Measurements from ENCODE around the gene ALOX15.
A peak's percentile ranks its signal among the peaks of the same experiment; 100 is the strongest.
"Not testable (repeated sequence)": the region's sequence is repeated elsewhere in the genome, so short reads cannot be mapped to it uniquely, and the experiment has no call there.

Gene ALOX15

GRCh38 chr17:4610656-4611055 is 30.8 kb downstream of the ALOX15 start:
- no peak for DNase-seq

DNA sequence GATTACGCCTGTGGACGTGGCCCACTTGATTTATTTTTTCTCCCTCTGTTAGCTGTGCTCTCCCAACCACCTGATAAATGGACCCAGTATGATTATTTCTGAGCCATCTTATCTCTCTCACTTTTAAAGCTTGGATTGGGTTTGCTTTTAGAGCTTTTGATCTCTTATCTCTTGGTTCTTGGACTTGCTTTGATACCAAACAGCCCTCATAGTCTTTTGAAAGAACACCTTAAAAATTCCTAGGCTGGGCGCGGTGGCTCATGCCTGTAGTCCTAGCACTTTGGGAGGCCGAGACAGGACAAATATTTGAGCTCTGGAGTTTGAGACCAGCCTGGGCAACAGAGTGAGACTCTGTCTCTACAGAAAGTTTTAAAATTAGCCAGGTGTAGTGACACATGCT is 31.3 kb downstream of the ALOX15 start:
- DNase-seq, result no peak

DNA sequence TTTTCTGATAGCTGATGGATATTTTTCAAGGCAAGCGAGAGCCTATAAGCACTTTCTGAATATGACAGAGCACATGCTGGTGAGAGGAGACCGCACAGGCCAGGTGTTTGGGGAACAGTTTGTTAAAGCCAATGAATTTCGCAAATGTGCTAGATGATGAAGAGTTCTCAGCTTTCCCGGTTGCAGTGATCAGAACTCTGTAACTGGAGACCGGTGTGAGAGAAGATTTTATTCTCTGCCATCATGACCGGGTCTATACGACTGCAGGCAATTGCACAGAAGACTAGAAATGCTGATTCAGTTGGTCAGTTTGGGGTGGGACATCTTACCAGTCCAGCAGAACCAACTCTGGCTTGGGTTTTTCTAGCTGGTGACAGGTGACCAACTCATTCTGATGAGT is 31.7 kb downstream of the ALOX15 start:
- DNase-seq, result no peak

- DNase-seq, result peak; percentile 27 to 78
Observed at GRCh38 chr17:4607773-4608187, 33.7 kb downstream of the ALOX15 start.

DNA sequence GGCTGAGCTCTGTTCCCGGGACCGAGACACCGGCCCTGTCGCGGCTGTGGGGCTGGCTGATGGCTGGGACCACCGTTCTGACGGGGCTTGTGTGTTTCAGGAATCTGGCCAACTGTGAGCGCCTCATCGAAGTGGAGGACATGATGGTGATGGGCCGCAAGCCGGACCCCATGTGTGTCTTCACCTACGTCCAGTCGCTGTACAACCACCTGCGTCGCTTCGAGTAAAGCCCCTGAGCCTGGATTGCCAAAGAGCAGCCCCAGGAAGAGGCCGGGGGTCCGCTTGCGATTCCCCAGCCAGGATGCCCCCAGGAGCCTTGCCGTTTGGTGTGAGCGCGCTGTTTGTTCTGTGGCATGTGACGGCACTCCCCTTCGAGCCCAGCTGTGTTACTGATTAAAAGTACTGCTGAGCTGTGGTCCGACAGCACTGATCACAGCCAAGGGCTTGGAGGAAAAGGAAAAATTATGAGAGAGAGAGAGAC is 34.2 kb downstream of the ALOX15 start:
- DNase-seq, result no peak

DNA sequence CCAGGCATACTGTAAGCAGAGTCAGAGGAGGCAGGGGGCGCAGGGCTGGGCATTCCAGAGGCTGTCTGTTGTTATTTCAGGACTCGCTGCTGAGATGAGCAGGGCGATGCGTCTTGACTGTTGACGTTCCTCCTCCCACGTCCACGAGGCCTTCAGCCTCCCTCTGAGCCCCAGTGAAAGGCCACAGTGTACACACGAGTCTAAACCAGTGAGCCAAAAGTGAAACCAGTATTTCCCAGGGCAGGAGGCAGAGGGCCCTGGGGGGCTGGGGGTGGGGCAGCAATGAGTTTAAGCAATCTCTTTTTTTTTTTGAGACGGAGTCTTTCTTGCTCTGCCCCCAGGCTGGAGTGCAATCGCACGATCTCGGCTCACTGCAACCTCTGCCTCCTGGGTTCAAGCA is 35.7 kb downstream of the ALOX15 start:
- DNase-seq, result peak in 1 of 2 donors; percentile 85

GRCh38 chr17:4604736-4605135 is 36.7 kb downstream of the ALOX15 start:
- DNase-seq, result not testable (repeated sequence)

DNA sequence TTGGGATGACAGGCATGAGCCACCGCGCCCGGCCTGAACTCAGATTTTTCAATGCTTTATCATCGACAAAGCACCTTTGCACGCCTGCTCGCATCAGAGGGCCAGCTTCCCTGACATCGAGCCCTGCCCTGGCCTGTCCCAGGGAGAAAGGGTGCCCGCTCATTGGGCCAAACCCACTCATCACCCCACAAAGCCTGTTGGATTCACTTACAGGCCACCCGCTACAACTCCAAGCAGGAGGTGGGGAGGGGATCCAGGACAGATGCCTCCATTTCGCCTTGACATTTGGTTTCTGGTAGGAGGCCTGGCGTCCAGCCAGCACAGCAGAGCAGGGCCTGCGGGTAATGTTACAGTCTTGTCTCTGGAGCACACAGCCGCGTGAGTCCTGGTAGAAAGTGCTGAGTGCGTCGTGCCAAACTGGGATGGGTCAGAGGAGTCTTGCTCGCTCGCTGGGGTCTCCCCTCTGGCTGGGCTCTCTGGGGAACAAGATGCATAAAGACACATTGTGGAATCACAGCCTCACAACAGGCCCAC is 37.3 kb downstream of the ALOX15 start:
- DNase-seq, result no peak

DNA sequence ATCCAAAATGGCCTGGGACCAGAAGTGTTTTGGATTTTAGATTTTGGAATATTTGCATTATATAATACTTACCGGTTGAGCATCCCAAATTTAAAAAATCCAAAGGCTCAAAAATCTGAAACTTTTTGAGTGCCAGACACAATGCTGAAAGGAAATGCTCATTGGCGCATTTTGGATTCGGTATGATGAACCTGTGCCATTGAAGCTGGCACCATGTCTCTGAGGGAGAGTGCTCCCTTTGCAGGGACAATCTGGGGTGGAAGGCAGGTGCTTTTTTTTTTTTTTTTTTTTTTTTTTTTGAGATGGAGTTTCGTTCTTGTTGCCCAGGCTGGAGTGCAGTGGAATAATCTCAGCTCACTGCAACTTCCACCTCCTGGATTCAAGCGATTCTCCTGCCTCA is 39.4 kb downstream of the ALOX15 start:
- no peak for DNase-seq

DNA sequence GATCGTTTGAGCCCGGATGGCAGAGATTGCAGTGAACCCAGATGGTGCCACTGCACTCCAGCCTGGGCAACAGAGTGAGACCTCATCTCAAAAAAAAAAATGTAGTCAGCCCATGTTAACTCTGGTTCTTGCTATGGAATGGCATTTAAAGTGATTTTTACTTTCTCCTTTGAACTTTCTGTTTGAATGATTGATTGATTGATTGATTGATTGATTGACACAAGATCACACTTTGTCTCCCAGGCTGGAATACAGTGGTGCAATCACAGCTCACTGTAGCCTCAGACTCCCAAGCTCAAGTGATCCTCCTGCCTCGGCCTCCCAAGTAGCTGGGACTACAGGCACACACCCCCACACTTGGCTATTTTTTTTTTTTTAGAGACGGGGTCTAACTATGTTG is 40.2 kb downstream of the ALOX15 start:
- DNase-seq, result no peak

- no peak for DNase-seq
Observed at GRCh38 chr17:4600563-4600962, 40.9 kb downstream of the ALOX15 start.

DNA sequence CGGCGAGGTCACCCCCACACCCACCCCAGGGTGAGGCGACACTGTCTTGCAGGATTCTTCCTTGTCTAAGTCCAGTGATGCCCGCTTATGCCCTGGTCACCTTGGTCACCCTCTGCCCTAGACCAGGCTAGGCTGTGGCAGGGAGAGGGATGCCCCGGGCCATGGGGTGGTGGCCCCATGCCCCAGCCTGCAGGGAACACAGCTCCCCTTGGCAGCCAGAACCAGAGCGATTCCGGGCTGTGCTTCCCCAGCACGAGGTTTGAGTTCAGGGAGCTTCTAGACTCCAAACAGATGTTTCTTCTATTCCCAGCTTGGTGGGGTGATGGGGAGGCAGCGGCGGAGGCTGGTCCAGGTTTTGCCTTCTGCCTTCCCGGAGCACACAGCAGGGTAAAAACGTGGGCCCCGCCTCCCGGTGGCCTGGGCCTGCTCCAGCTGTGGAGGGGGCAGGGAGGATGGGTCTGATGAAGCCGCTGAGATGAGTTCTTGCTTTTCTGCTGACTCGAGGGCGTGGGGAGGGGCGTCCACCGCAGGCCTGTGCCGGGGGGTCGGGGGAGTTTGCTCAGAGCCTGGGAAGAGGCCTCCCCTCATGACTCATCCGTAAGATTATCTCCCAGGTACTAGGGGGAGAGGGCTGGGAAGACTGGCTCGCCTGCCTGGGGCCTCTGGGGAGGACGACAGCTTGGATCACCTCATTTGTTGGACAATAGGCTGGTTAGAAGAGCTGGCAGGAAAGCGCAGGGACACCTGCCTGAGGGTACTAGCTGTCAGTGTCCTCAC is 41.8 kb downstream of the ALOX15 start:
- no peak for DNase-seq

- DNase-seq, result no peak
Observed at GRCh38 chr17:4598776-4599504, 42.5 kb downstream of the ALOX15 start.

DNA sequence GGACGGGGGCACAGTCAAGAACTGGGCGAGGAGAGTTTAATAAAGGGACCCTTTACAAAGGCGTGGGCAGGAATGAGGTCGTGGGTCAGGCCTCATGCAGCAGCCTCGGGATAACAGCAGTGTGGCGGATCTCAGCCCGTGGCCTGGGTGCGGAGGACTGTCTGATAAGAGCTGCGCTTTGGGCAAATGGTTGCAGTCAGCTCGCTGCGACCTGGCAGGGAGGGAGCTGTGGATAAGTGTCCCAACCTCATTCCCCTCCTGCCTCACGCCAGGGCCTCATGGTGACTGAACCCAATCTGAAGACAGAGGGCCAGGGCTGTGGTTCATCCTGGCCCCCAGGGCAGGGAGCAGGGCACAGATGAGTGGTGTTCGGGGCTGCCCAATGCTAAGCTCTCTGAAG is 43.5 kb downstream of the ALOX15 start:
- no peak for DNase-seq

DNA sequence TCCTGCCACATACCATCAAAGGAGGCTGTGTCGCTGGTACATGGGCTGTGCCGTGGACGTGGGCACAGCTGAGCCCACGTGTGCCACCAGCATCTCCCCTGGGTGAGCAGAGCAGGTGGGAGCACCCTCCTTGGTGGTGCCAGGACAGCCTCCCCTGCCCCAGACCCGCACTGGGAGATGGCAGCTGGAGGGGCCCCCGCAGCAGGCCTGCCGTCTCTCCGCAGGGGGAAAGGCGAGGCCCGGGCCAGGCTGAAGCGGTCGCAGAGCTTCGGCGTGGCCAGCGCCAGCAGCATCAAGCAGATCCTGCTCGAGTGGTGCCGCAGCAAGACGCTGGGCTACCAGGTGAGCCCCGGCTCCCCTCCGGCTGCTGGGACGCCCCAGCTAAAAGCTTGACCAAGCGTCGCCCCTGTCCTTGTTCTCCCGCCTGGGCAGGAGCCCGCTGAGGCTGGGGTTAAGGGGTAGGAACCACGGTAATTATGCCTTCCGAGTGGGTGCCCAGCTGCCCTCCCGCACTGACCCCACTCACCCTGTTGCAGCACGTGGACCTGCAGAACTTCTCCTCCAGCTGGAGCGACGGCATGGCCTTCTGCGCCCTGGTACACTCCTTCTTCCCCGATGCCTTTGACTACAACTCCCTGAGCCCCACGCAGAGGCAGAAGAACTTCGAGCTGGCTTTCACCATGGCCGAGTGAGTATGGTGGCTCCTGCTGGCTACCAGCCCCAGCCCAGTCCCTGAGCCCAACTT is 44.7 kb downstream of the ALOX15 start:
- DNase-seq, result no peak

DNA sequence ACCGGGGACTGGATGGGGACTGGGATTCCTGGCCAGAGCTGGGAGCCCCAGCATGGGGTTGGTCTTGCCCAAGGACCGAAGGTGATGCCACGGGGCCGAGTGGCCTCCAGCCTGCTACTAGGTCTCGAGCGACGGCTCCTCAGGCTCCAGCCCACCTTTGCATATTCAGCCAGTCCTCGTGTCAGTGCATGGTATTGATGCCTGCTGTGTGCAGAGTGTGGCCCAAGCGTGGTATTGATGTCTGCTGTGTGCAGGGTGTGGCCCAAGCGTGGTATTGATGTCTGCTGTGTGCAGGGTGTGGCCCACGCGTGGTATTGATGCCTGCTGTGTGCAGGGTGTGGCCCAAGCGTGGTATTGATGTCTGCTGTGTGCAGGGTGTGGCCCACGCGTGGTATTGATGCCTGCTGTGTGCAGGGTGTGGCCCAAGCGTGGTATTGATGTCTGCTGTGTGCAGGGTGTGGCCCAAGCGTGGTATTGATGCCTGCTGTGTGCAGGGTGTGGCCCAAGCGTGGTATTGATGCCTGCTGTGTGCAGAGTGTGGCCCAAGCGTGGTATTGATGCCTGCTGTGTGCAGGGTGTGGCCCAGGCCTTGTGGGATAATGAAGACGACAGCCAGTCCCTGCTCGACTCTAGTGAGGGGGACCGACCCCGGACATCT is 45.7 kb downstream of the ALOX15 start:
- DNase-seq, result not testable (repeated sequence)

DNA sequence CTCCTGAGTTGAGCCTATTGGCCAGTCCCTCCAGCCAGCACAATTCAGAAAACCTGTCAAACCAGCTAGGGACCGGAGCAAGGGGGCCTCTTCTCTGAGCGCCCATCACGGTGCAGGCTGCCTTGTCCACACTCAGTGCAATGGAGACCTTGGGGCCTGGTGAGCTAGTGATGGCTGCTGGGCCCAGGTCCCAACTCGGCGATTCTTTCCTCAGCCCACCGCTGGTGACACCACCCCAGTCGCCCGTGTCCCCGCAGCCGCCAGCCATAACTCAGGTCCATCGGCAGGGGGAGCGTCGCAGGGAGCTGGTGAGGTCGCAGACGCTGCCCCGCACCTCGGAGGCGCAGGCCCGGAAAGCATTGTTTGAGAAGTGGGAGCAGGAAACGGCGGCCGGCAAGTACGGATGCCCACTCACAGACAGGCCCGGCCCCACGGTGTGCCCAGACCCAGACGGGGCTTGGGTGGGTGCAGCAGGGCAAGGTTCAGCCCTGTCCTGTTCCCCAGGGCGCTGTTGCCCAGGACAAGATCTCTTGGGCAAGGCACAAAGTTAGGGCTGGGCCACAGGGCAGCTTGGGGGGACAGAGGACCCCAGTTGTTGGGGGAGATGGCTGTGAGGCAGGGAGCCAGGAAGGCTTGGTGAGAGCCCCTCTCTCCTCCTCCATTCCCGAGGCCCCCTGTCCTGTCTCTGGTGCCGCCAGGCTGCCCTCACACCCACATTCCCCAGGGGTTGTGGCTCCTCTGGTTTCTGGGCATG is 46.4 kb downstream of the ALOX15 start:
- peak; percentile 12 to 62 for DNase-seq

DNA sequence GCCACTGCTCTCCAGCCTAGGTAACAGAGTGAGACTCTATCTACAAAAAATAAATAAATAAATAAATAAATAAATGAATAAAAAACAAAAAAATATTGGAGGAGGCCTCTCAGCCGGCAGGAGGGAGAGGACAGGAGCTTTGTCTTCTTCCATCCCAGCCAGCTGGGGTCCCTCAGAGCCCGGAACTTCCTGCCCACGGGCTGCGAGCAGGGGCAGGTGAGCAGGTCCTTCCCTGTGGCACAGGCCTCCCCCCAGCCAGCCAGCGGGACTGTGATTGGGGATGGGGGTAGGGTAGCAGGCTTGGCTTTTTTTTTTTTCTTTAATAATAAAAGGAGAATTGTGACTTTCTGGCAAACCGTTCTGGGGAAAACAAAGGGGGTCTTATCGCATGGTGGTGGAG is 47.1 kb downstream of the ALOX15 start:
- no peak for DNase-seq

- no peak for DNase-seq
Observed at GRCh38 chr17:4593021-4593421, 48.5 kb downstream of the ALOX15 start.

GRCh38 chr17:4592240-4593005 is 49.1 kb downstream of the ALOX15 start:
- no peak for DNase-seq

DNA sequence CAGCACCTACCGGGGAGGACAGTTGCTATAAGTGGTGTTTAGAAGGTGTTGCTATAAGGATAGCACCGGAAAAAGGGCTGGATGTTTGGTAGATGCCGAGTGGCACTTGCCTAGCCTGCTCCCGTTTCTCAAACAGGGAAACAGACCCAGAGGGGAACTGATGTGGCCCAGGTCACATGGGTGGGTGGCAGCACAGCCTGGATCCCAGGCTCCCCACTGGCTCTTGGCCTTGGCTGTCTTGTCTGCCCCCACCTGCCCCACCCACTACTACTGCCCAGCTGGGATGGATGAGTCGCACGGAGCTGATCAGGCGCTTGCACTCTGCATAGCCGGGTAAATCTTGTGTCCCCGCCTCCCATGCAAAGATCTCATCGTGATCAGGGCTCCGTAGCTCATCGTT is 49.9 kb downstream of the ALOX15 start:
- DNase-seq, result no peak
